ENCODE measurements around the gene STMND1. TPM values are rescaled to one million over a fixed set of nuclear protein-coding genes. Genes with fewer than 3 reads are reported as not detected.
A peak's percentile ranks its signal among the peaks of the same experiment; 100 is the strongest.
"Not testable (repeated sequence)": the region's sequence is repeated elsewhere in the genome, so short reads cannot be mapped to it uniquely, and the experiment has no call there.

The STMND1 gene
- total RNA-seq, 4 donors from 2014 or later = not detected

DNA sequence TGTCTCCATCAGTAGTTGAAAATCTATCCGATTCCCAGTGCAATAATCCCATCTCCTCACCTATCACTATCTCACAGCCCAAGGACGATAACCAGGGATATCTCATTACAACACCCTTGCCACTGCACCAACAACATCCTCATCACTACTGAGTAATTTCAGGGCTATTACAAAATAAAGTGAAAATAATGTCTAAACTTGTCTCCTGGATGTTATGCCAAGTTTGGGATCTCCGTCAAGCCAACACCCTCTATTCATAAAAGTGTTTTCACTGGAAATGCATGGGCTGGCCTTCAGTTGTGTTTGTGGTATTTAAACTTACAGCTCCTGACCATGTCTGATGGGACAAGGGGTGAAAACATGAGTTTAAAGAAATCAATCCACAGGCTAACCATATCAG is 42.0 kb upstream of the STMND1 start:
- TF ChIP-seq POLR2A (IDR thresholded peaks at IDR 0.05) = no peak
- no peak for TF ChIP-seq CTCF (IDR thresholded peaks at IDR 0.05)

GRCh38 chr6:17061097-17061496 is 40.8 kb upstream of the STMND1 start:
- 78 to 100% methylated on average over 2 of the region's 2 CpGs for WGBS, 2 donors
- Histone ChIP-seq H3K27me3 (no peaks in the 10 kb centered on the region), H3K4me1 (peaks cover 0 to 45% (median 15%) of the 10 kb centered on the region in 3 donors), H3K9me3 (no peaks in the 10 kb centered on the region), H3K36me3 (no peaks in the 10 kb centered on the region), H3K4me3 (no peak overlapping the region), H3K27ac (no peak overlapping the region)
- DNase-seq = no peak
- no peak for TF ChIP-seq CTCF (IDR thresholded peaks at IDR 0.05)
- no peak for TF ChIP-seq POLR2A (IDR thresholded peaks at IDR 0.05)
- intact Hi-C loops (cut with DNase I) = loop anchor here (10.0 kb wide), 1 partner anchor 86 kb away; no protein-coding TSS in a partner anchor

More for the DNA sequence above, 42.0 kb upstream of the STMND1 start:
- intact Hi-C loops (cut with DNase I) = loop anchor here (10.0 kb wide), 1 partner anchor 85 kb away; no protein-coding TSS in a partner anchor
- Histone ChIP-seq H3K36me3 (no peaks in the 10 kb centered on the region), H3K4me3 (no peak overlapping the region), H3K9me3 (no peaks in the 10 kb centered on the region), H3K27ac (peak overlapping the region; percentile 55 to 78 (median 70)), H3K27me3 (no peaks in the 10 kb centered on the region), H3K4me1 (peaks cover 0 to 50% (median 15%) of the 10 kb centered on the region in 3 donors)
- 32 to 42% methylated on average over 3 of the region's 3 CpGs for WGBS, 2 donors
- no peak for DNase-seq

DNA sequence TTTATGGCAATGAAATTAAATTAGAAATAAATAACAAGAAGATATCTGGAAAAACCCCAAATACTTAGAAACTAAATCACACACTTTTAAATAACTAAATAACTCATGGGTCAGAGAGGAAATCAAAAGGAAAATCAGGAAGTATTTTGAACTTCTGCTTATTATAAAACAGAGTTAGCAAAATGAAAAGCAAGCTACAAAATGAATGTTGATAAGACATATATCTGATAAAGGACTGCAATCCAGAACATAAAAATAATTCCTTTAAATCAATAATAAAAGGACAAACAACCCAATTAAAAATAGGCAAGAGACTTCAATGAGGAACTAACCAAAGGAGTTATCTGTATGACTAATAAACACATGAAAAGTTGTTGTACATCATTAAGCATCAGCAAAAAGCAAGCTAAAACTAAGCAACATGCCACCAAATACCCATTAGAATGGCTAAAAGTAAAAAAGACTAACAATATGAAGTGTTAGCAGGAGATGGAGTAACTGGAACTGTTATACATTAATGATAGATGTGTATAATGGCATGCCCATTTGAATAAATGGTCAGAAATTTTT is 38.9 kb upstream of the STMND1 start:
- TF ChIP-seq POLR2A (IDR thresholded peaks at IDR 0.05) = no peak
- no peak for TF ChIP-seq CTCF (IDR thresholded peaks at IDR 0.05)
- no peaks in the 10 kb centered on the region for H3K27me3 ChIP-seq
- DNase-seq = no peak
- H3K4me3 ChIP-seq = no peak overlapping the region
- intact Hi-C loops (cut with DNase I) = loop anchor here (10.0 kb wide), 1 partner anchor 88 kb away; no protein-coding TSS in a partner anchor
- H3K4me1 ChIP-seq = peaks cover 0 to 39% (median 15%) of the 10 kb centered on the region in 3 donors
- no peak overlapping the region for H3K27ac ChIP-seq
- H3K9me3 ChIP-seq = no peaks in the 10 kb centered on the region
- no peaks in the 10 kb centered on the region for H3K36me3 ChIP-seq

- Histone ChIP-seq H3K4me1 (peaks cover 0 to 21% (median 7%) of the 10 kb centered on the region in 3 donors), H3K4me3 (no peak overlapping the region), H3K36me3 (no peaks in the 10 kb centered on the region), H3K27me3 (no peaks in the 10 kb centered on the region), H3K27ac (no peak overlapping the region), H3K9me3 (peaks cover 0 to 6% (median 4%) of the 10 kb centered on the region in 3 donors)
- TF ChIP-seq POLR2A (IDR thresholded peaks at IDR 0.05) = no peak
- TF ChIP-seq CTCF (IDR thresholded peaks at IDR 0.05) = no peak
- intact Hi-C loops (cut with DNase I) = loop anchor here (10.0 kb wide), 1 partner anchor 90 kb away; no protein-coding TSS in a partner anchor
- DNase-seq = no peak
Observed at GRCh38 chr6:17064975-17065374, 36.9 kb upstream of the STMND1 start.

DNA sequence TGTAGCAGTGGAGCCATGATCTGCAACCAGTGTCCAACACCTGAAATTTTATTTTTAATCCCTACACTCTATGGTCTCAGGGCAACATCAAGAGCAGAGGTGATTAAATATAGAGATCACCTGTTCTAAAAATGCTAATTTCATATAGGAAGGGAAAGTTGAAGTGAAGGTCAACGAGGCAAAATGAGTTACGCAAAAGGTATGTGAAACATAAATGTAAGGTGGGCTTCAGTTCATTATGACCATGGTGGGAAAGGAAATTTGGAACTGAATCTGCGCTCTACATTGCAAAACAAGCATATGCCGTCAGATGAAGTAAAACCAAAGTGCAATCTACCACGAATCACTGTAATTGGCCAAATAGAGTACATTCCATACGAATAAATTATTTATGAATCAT is 35.2 kb upstream of the STMND1 start:
- no peak for DNase-seq
- H3K27ac ChIP-seq = no peak overlapping the region
- no peaks in the 10 kb centered on the region for H3K27me3 ChIP-seq
- no peaks in the 10 kb centered on the region for H3K36me3 ChIP-seq
- peaks cover 0 to 6% (median 4%) of the 10 kb centered on the region in 3 donors for H3K9me3 ChIP-seq
- intact Hi-C loops (cut with DNase I) = loop anchor here (10.0 kb wide), 1 partner anchor 92 kb away; no protein-coding TSS in a partner anchor
- WGBS, 2 donors = 61 to 69% methylated on average over 6 of the region's 6 CpGs
- no peak overlapping the region for H3K4me3 ChIP-seq
- TF ChIP-seq CTCF (IDR thresholded peaks at IDR 0.05) (no peak), POLR2A (IDR thresholded peaks at IDR 0.05) (no peak)
- peaks cover 0 to 10% (median 0%) of the 10 kb centered on the region in 3 donors for H3K4me1 ChIP-seq

- not testable (repeated sequence) for H3K27me3 ChIP-seq, H3K4me1 ChIP-seq, H3K4me3 ChIP-seq, DNase-seq, H3K27ac ChIP-seq, H3K36me3 ChIP-seq, H3K9me3 ChIP-seq
- intact Hi-C loops (cut with DNase I) = loop anchor here (10.0 kb wide), 1 partner anchor 94 kb away; no protein-coding TSS in a partner anchor
Observed at GRCh38 chr6:17068972-17069371, 32.9 kb upstream of the STMND1 start.

DNA sequence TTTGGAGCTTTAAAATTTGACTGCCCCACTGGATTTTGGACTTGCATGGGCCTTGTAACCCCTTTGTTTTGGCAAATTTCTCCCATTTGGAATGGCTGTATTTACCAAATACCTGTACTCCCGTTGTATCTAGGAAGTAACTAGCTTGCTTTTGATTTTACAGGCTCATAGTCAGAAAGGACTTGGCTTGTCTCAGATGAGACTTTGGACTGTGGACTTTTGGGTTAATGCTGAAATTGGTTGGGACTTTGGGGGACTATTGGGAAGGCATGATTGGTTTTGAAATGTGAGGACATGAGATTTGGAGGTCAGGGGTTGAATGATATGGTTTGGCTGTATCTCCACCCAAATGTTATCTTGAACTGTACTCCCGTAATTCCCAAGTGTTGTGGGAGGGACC is 31.4 kb upstream of the STMND1 start:
- WGBS, 2 donors = 72 to 89% methylated on average over 2 of the region's 2 CpGs
- DNase-seq; H3K27me3 ChIP-seq; H3K4me3 ChIP-seq; H3K4me1 ChIP-seq; H3K36me3 ChIP-seq; H3K27ac ChIP-seq; intact Hi-C loops (cut with DNase I); H3K9me3 ChIP-seq: not testable (repeated sequence)

DNA sequence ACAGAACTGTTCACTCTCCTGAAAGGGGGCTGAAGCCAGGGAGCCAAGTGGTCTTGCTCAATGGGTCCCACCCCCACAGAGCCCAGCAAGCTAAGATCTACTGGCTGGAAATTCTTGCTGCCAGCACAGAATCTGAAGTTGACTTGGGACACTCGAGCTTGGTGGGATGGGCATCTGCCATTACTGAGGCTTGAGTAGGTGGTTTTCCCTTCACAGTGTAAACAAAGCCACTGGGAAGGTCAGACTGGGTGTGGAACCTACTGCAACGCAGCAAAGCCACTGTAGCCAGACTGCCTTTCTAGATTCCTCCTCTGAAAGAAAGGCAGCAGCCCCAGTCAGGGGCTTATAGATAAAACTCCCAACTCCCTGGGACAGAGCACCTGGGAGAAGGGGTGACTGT is 28.3 kb upstream of the STMND1 start:
- H3K4me1 ChIP-seq; H3K27ac ChIP-seq; H3K27me3 ChIP-seq; DNase-seq; intact Hi-C loops (cut with DNase I); H3K4me3 ChIP-seq; H3K9me3 ChIP-seq; H3K36me3 ChIP-seq: not testable (repeated sequence)
- WGBS, 2 donors = no CpG with 5 or more reads among the region's 2 CpGs
